Naive thymus-derived CD4-positive, alpha-beta T cell (primary cell): ENCODE results near the gene OR5AU1. TPM values are rescaled to one million over a fixed set of nuclear protein-coding genes. Genes with fewer than 3 reads are reported as not detected.
A peak's percentile ranks its signal among the peaks of the same experiment; 100 is the strongest.

Experiments used
- ATAC-seq: fragments of 150-1000 bp; cut with Tn5 transposase; 2 replicates; pipeline ENCODE4 v1.10.0; 2021; ENCODE audit warnings: mild to moderate bottlenecking, moderate library complexity
- CTCF ChIA-PET: fragments of 350-600 bp; sonication (Branson Sonifier 250); formaldehyde crosslinking; loops from one replicate; lab custom pipeline; 2021; ENCODE audit warnings: antibody characterized with exemption; lab: Charles Lee
- POLR2A ChIA-PET: fragments of 350-600 bp; sonication (Branson Sonifier 250); formaldehyde crosslinking; loops from one replicate; lab custom pipeline; 2021; ENCODE audit warnings: antibody characterized with exemption, inconsistent platforms; lab: Charles Lee
- DNase-seq, 9 donors: peaks; one replicate each; pipeline versions ENCODE4 v3.0.0 to v3.0.0-alpha.2; 2020 to 2022; ENCODE audit warnings: mixed read lengths in 1 of 9
- H3K27ac ChIP-seq: one replicate; pipeline ENCODE4 v1.7.0; 2013; ENCODE audit warnings: mild to moderate bottlenecking, low read depth, low read length, moderate library complexity
- H3K27me3 ChIP-seq, 2 donors: one replicate each; pipeline ENCODE4 v1.7.0; 2013; ENCODE audit warnings: low read length in 2 of 2, mild to moderate bottlenecking in 2 of 2, moderate library complexity in 2 of 2; ENCODE audit not compliant: control insufficient read depth in 2 of 2, insufficient read depth in 2 of 2
- H3K36me3 ChIP-seq, 3 experiments: 1 replicate in 2 of 3; 2 replicates in 1 of 3; pipeline ENCODE4 v1.7.0; 2013; ENCODE audit warnings: low read length in 3 of 3, mild to moderate bottlenecking in 3 of 3, moderate library complexity in 1 of 3; ENCODE audit not compliant: insufficient read depth in 3 of 3, control insufficient read depth in 2 of 3
- H3K4me1 ChIP-seq, 2 donors: one replicate each; pipeline ENCODE4 v1.7.0; 2013; ENCODE audit warnings: low read length in 2 of 2, mild to moderate bottlenecking in 2 of 2, moderate library complexity in 1 of 2; ENCODE audit not compliant: control insufficient read depth in 2 of 2, insufficient read depth in 2 of 2
- H3K4me3 ChIP-seq: 2 replicates; pipeline ENCODE4 v1.7.0; 2013; ENCODE audit warnings: mild to moderate bottlenecking, low read length
- H3K9me3 ChIP-seq, 3 experiments: 1 replicate in 2 of 3; 2 replicates in 1 of 3; pipeline ENCODE4 v1.7.0; 2013; ENCODE audit warnings: low read length in 3 of 3; ENCODE audit not compliant: control insufficient read depth in 2 of 3
- H3K27ac Mint-ChIP-seq, 9 donors: one replicate each; pipeline ENCODE4 v1.8.0; 2020 to 2022; ENCODE audit warnings: mixed read lengths in 9 of 9, mild to moderate bottlenecking in 8 of 9, moderate library complexity in 5 of 9, inconsistent platforms in 2 of 9
- H3K27me3 Mint-ChIP-seq, 5 donors: one replicate each; pipeline ENCODE4 v1.8.0; 2021 to 2022; ENCODE audit warnings: mixed read lengths in 5 of 5, mild to moderate bottlenecking in 1 of 5
- H3K36me3 Mint-ChIP-seq, 5 donors: one replicate each; pipeline ENCODE4 v1.8.0; 2020 to 2022; ENCODE audit warnings: mixed read lengths in 5 of 5, mild to moderate bottlenecking in 3 of 5, inconsistent platforms in 1 of 5
- H3K4me1 Mint-ChIP-seq, 7 donors: one replicate each; pipeline ENCODE4 v1.8.0; 2020 to 2022; ENCODE audit warnings: mixed read lengths in 7 of 7, mild to moderate bottlenecking in 3 of 7, inconsistent platforms in 1 of 7
- H3K4me3 Mint-ChIP-seq, 10 donors: one replicate each; pipeline ENCODE4 v1.8.0; 2020 to 2022; ENCODE audit warnings: mild to moderate bottlenecking in 10 of 10, mixed read lengths in 10 of 10, moderate library complexity in 6 of 10, inconsistent platforms in 2 of 10
- H3K9me3 Mint-ChIP-seq, 11 donors: one replicate each; pipeline ENCODE4 v1.8.0; 2020 to 2022; ENCODE audit warnings: mixed read lengths in 11 of 11, mild to moderate bottlenecking in 4 of 11, inconsistent platforms in 1 of 11, moderate library complexity in 1 of 11
- intact Hi-C, 2 donors: fragments of 100-400 bp; cut with micrococcal nuclease; formaldehyde crosslinking; loops; one replicate each; pipeline ENCODE4 v1.15.1; 2023
- polyA plus RNA-seq, 2 donors: library from polyadenylated mRNA; unstranded; fragments of 300-500 nt; fragmentation: Illumina TruSeq; gene quantifications; one replicate each; pipeline ENCODE4 v1.2.3, GENCODE V29; 2021
- total RNA-seq, 6 experiments: library from RNA in 5 of 6; stranded (reverse) in 5 of 6; gene quantifications; 1 replicate in 5 of 6; 2 replicates in 1 of 6; pipeline ENCODE4 v1.2.3 and lab custom pipeline; 2021 to 2026

Gene OR5AU1
- total and polyA plus RNA-seq, 7 experiments from 2014 or later: not detected

- Mint-ChIP-seq H3K36me3 (no peaks in the 10 kb centered on the region), H3K4me3 (peak overlapping the region in 6 of 10 donors; percentile 71 to 82 (median 80)), H3K27ac (peak overlapping the region in 2 of 9 donors; percentile 34 to 37), H3K4me1 (peaks cover 8 to 21% (median 15%) of the 10 kb centered on the region in 7 donors), H3K27me3 (peaks cover 0 to 20% (median 0%) of the 10 kb centered on the region in 5 donors), H3K9me3 (peaks cover 0 to 3% (median 0%) of the 10 kb centered on the region in 11 donors)
- DNase-seq: no peak
- no peaks in the 10 kb centered on the region for H3K9me3 ChIP-seq
- CTCF ChIA-PET: no interaction called here
- no peak overlapping the region for H3K4me3 ChIP-seq
- no peak for ATAC-seq
- H3K27ac ChIP-seq: no peak overlapping the region
- POLR2A ChIA-PET: interaction anchor here (0.5 to 2.8 kb wide), 2 partner anchors 10 to 197 kb away, joined by 3 to 11 read pairs; no protein-coding TSS in a partner anchor
- H3K4me1 ChIP-seq: peaks cover 6 to 7% of the 10 kb centered on the region in 2 donors
- intact Hi-C loops: no loop called here
- no peaks in the 10 kb centered on the region for H3K27me3 ChIP-seq
- no peaks in the 10 kb centered on the region for H3K36me3 ChIP-seq
Measured at GRCh38 chr14:21192875-21193535, 37.1 kb upstream of the OR5AU1 start.

- ChIA-PET CTCF (no interaction called here), POLR2A (interaction anchor here (0.5 to 2.8 kb wide), 2 partner anchors 10 to 198 kb away, joined by 3 to 11 read pairs; no protein-coding TSS in a partner anchor)
- Mint-ChIP-seq H3K27me3 (peaks cover 0 to 20% (median 0%) of the 10 kb centered on the region in 5 donors), H3K4me1 (peaks cover 8 to 17% (median 14%) of the 10 kb centered on the region in 7 donors), H3K36me3 (no peaks in the 10 kb centered on the region), H3K27ac (no peak overlapping the region), H3K9me3 (peaks cover 0 to under 1% (median 0%) of the 10 kb centered on the region in 11 donors), H3K4me3 (peak overlapping the region; percentile 71 to 84 (median 81))
- no peak overlapping the region for H3K27ac ChIP-seq
- no peaks in the 10 kb centered on the region for H3K36me3 ChIP-seq
- peak overlapping the region; percentile 65 for H3K4me3 ChIP-seq
- ATAC-seq (no peak), DNase-seq (no peak)
- H3K4me1 ChIP-seq: peaks cover 6 to 7% of the 10 kb centered on the region in 2 donors
- intact Hi-C loops: no loop called here
- H3K27me3 ChIP-seq: no peaks in the 10 kb centered on the region
- H3K9me3 ChIP-seq: no peaks in the 10 kb centered on the region
Measured at GRCh38 chr14:21192447-21192822, 36.6 kb upstream of the OR5AU1 start.

- H3K9me3 ChIP-seq: no peaks in the 10 kb centered on the region
- peaks cover 8 to 17% (median 14%) of the 10 kb centered on the region in 7 donors for H3K4me1 Mint-ChIP-seq
- intact Hi-C loops: no loop called here
- peaks cover 6 to 7% of the 10 kb centered on the region in 2 donors for H3K4me1 ChIP-seq
- ChIA-PET POLR2A (interaction anchor here (2.8 kb wide), 1 partner anchor 11 kb away, joined by 11 read pairs; no protein-coding TSS in a partner anchor), CTCF (interaction anchor here (0.7 kb wide), 1 partner anchor 36 kb away, joined by 3 read pairs; no protein-coding TSS in a partner anchor)
- H3K9me3 Mint-ChIP-seq: no peaks in the 10 kb centered on the region
- ATAC-seq (peak; percentile 93), DNase-seq (peak; percentile 26 to 67 (median 54))
- peak overlapping the region; percentile 71 to 84 (median 81) for H3K4me3 Mint-ChIP-seq
- H3K27me3 ChIP-seq: no peaks in the 10 kb centered on the region
- H3K27ac Mint-ChIP-seq: peak overlapping the region in 2 of 9 donors; percentile 28 to 85
- H3K27me3 Mint-ChIP-seq: peaks cover 0 to 20% (median 0%) of the 10 kb centered on the region in 5 donors
- no peaks in the 10 kb centered on the region for H3K36me3 Mint-ChIP-seq
- H3K36me3 ChIP-seq: no peaks in the 10 kb centered on the region
- peak overlapping the region; percentile 40 for H3K27ac ChIP-seq
- H3K4me3 ChIP-seq: peak overlapping the region; percentile 65
Measured at GRCh38 chr14:21191809-21192446, 36.1 kb upstream of the OR5AU1 start.

GRCh38 chr14:21191261-21191808 is 35.5 kb upstream of the OR5AU1 start:
- POLR2A ChIA-PET: interaction anchor here (0.6 to 2.8 kb wide), 2 partner anchors 12 to 663 kb away, joined by 3 to 11 read pairs; no protein-coding TSS in a partner anchor
- peaks cover 0 to 19% (median 0%) of the 10 kb centered on the region in 5 donors for H3K27me3 Mint-ChIP-seq

GRCh38 chr14:21185491-21185890 is 29.6 kb upstream of the OR5AU1 start:
- no peak overlapping the region for H3K4me3 ChIP-seq
- intact Hi-C loops: no loop called here
- ATAC-seq (no peak), DNase-seq (no peak)
- H3K27ac ChIP-seq: no peak overlapping the region
- H3K9me3 ChIP-seq: no peaks in the 10 kb centered on the region
- H3K27me3 ChIP-seq: no peaks in the 10 kb centered on the region
- H3K4me3 Mint-ChIP-seq: no peak overlapping the region
- H3K9me3 Mint-ChIP-seq: peaks cover 0 to 13% (median 6%) of the 10 kb centered on the region in 11 donors
- H3K27ac Mint-ChIP-seq: no peak overlapping the region
- H3K4me1 Mint-ChIP-seq: no peaks in the 10 kb centered on the region
- no peaks in the 10 kb centered on the region for H3K36me3 Mint-ChIP-seq
- no peaks in the 10 kb centered on the region for H3K4me1 ChIP-seq
- POLR2A ChIA-PET: no interaction called here
- CTCF ChIA-PET: no interaction called here
- H3K36me3 ChIP-seq: no peaks in the 10 kb centered on the region
- peaks cover 4 to 29% (median 11%) of the 10 kb centered on the region in 5 donors for H3K27me3 Mint-ChIP-seq

More at GRCh38 chr14:21191261-21191808, 35.5 kb upstream of the OR5AU1 start:
- peak overlapping the region; percentile 65 for H3K4me3 ChIP-seq
- Mint-ChIP-seq H3K36me3 (no peaks in the 10 kb centered on the region), H3K9me3 (no peaks in the 10 kb centered on the region), H3K4me3 (peak overlapping the region; percentile 71 to 84 (median 81)), H3K4me1 (peaks cover 8 to 17% (median 14%) of the 10 kb centered on the region in 7 donors), H3K27ac (peak overlapping the region in 2 of 9 donors; percentile 28 to 85)
- no peaks in the 10 kb centered on the region for H3K27me3 ChIP-seq
- DNase-seq (no peak), ATAC-seq (peak; percentile 14)
- H3K4me1 ChIP-seq: peaks cover 6 to 7% of the 10 kb centered on the region in 2 donors
- CTCF ChIA-PET: interaction anchor here (0.7 kb wide), 1 partner anchor 35 kb away, joined by 3 read pairs; no protein-coding TSS in a partner anchor
- H3K27ac ChIP-seq: no peak overlapping the region
- intact Hi-C loops: no loop called here
- no peaks in the 10 kb centered on the region for H3K36me3 ChIP-seq
- H3K9me3 ChIP-seq: no peaks in the 10 kb centered on the region

GRCh38 chr14:21184254-21184653 is 28.4 kb upstream of the OR5AU1 start:
- ATAC-seq: no peak
- intact Hi-C loops: no loop called here
- Histone ChIP-seq H3K36me3 (no peaks in the 10 kb centered on the region), H3K4me1 (no peaks in the 10 kb centered on the region), H3K27ac (no peak overlapping the region), H3K4me3 (no peak overlapping the region), H3K27me3 (no peaks in the 10 kb centered on the region), H3K9me3 (no peaks in the 10 kb centered on the region)
- H3K27me3 Mint-ChIP-seq: peaks cover 4 to 29% (median 11%) of the 10 kb centered on the region in 5 donors
- H3K27ac Mint-ChIP-seq: no peak overlapping the region
- ChIA-PET CTCF (no interaction called here), POLR2A (no interaction called here)
- peaks cover 0 to 17% (median 7%) of the 10 kb centered on the region in 11 donors for H3K9me3 Mint-ChIP-seq
- no peak overlapping the region for H3K4me3 Mint-ChIP-seq
- H3K4me1 Mint-ChIP-seq: no peaks in the 10 kb centered on the region
- DNase-seq: no peak
- no peaks in the 10 kb centered on the region for H3K36me3 Mint-ChIP-seq
